Vagina (tissue), 2 donors: ENCODE measurements around the gene ARID5B. TPM values are rescaled to one million over a fixed set of nuclear protein-coding genes. Genes with fewer than 3 reads are reported as not detected.

Experiments
- DNase-seq, 2 donors: peaks; one replicate each; pipeline ENCODE4 v3.0.0-alpha.2; 2017; ENCODE audit errors: extremely low spot score in 2 of 2
- H3K27ac ChIP-seq: fragments of 200-600 bp; sonication (generic); one replicate; pipeline ENCODE4 v1.5.1; 2019
- H3K27me3 ChIP-seq: fragments of 200-600 bp; sonication (generic); one replicate; pipeline ENCODE4 v1.5.1; 2019
- H3K36me3 ChIP-seq, 2 donors: fragments of 200-600 bp; sonication (generic); one replicate each; pipeline ENCODE4 v1.5.1; 2017 to 2019
- H3K4me1 ChIP-seq: fragments of 200-600 bp; sonication (generic); one replicate; pipeline ENCODE4 v1.5.1; 2019
- H3K4me3 ChIP-seq, 2 donors: fragments of 200-600 bp; sonication (generic); 1 replicate in 1 of 2; 2 replicates in 1 of 2; pipeline ENCODE4 v1.5.1; 2016 to 2019
- H3K9me3 ChIP-seq: fragments of 200-600 bp; sonication (generic); one replicate; pipeline ENCODE4 v1.5.1; 2019
- CTCF ChIP-seq, 3 experiments: fragments of 450-650 bp in 2 of 3; fragments of 200-600 bp in 1 of 3; sonication (generic) in 1 of 3; IDR thresholded peaks; one replicate each; pipeline ENCODE4 v1.5.1; 2017 to 2019; ENCODE audit warnings: antibody characterized with exemption in 3 of 3, mild to moderate bottlenecking in 2 of 3, moderate library complexity in 2 of 3
- POLR2A ChIP-seq, 2 donors: fragments of 450-650 bp; IDR thresholded peaks; one replicate each; pipeline ENCODE4 v1.6.1; 2017; ENCODE audit warnings: antibody characterized with exemption in 2 of 2, mild to moderate bottlenecking in 2 of 2, moderate library complexity in 2 of 2
- POLR2AphosphoS5 ChIP-seq, 2 donors: sonication (generic); formaldehyde crosslinking; IDR thresholded peaks; one replicate each; pipeline ENCODE4 v1.9.0; 2017; ENCODE audit warnings: antibody characterized with exemption in 2 of 2, mild to moderate bottlenecking in 2 of 2, low read depth in 1 of 2; ENCODE audit not compliant: insufficient read depth in 1 of 2
- intact Hi-C: fragments of 100-400 bp; cut with DNase I; formaldehyde crosslinking; loops from one replicate; pipeline ENCODE4 v1.15.1; 2023
- total RNA-seq: library from RNA; depleted of rRNA; stranded (reverse); fragments of >200 nt; gene quantifications from one replicate; pipeline ENCODE4 v1.2.3, GENCODE V29; 2016

ARID5B gene
- total RNA-seq, 1 donor from 2014 or later, result 75.9 TPM

- Histone ChIP-seq H3K4me3 (no peak overlapping the region), H3K27ac (no peak overlapping the region), H3K27me3 (no peaks in the 10 kb centered on the region), H3K36me3 (no peaks in the 10 kb centered on the region), H3K4me1 (no peaks in the 10 kb centered on the region), H3K9me3 (no peaks in the 10 kb centered on the region)
- intact Hi-C loops, result no loop called here
- no peak for DNase-seq
- TF ChIP-seq POLR2AphosphoS5 (IDR thresholded peaks at IDR 0.05; ENCODE audit: insufficient read depth in 1 of 2, low read depth in 1 of 2) (no peak), POLR2A (IDR thresholded peaks at IDR 0.05) (no peak), CTCF (IDR thresholded peaks at IDR 0.05) (no peak)
These were observed 61.5 kb downstream of the ARID5B start for GRCh38 chr10:61962971-61963370.

GRCh38 chr10:61963669-61964058 lies 62.2 kb downstream of the ARID5B start:
- H3K9me3 ChIP-seq, result no peaks in the 10 kb centered on the region
- DNase-seq, result no peak
- no peak overlapping the region for H3K4me3 ChIP-seq
- H3K27me3 ChIP-seq, result no peaks in the 10 kb centered on the region
- H3K36me3 ChIP-seq, result no peaks in the 10 kb centered on the region
- no peaks in the 10 kb centered on the region for H3K4me1 ChIP-seq
- intact Hi-C loops, result no loop called here
- TF ChIP-seq POLR2AphosphoS5 (IDR thresholded peaks at IDR 0.05; ENCODE audit: insufficient read depth in 1 of 2, low read depth in 1 of 2) (no peak), POLR2A (IDR thresholded peaks at IDR 0.05) (no peak), CTCF (IDR thresholded peaks at IDR 0.05) (no peak)
- H3K27ac ChIP-seq, result no peak overlapping the region

- Histone ChIP-seq H3K4me3 (no peak overlapping the region), H3K9me3 (no peaks in the 10 kb centered on the region), H3K27me3 (no peaks in the 10 kb centered on the region), H3K36me3 (no peaks in the 10 kb centered on the region), H3K27ac (peak overlapping the region; percentile 10), H3K4me1 (no peaks in the 10 kb centered on the region)
- DNase-seq, result no peak
- TF ChIP-seq CTCF (IDR thresholded peaks at IDR 0.05), result no peak
- no peak for TF ChIP-seq POLR2A (IDR thresholded peaks at IDR 0.05)
- no peak for TF ChIP-seq POLR2AphosphoS5 (IDR thresholded peaks at IDR 0.05; ENCODE audit: insufficient read depth in 1 of 2, low read depth in 1 of 2)
- intact Hi-C loops, result no loop called here
These were observed 62.7 kb downstream of the ARID5B start for GRCh38 chr10:61964059-61964709.

- Histone ChIP-seq H3K4me1 (peaks cover 2% of the 10 kb centered on the region), H3K9me3 (no peaks in the 10 kb centered on the region), H3K36me3 (no peaks in the 10 kb centered on the region), H3K27ac (no peak overlapping the region), H3K27me3 (no peaks in the 10 kb centered on the region), H3K4me3 (no peak overlapping the region)
- TF ChIP-seq CTCF (IDR thresholded peaks at IDR 0.05) (no peak), POLR2AphosphoS5 (IDR thresholded peaks at IDR 0.05; ENCODE audit: insufficient read depth in 1 of 2, low read depth in 1 of 2) (no peak), POLR2A (IDR thresholded peaks at IDR 0.05) (no peak)
- DNase-seq, result no peak
- intact Hi-C loops, result no loop called here
These were observed 63.6 kb downstream of the ARID5B start for GRCh38 chr10:61964949-61965702.
